ENCODE results near the gene PMPCA.
"Not testable (repeated sequence)": the region's sequence is repeated elsewhere in the genome, so short reads cannot be mapped to it uniquely, and the experiment has no call there.

PMPCA gene

DNA sequence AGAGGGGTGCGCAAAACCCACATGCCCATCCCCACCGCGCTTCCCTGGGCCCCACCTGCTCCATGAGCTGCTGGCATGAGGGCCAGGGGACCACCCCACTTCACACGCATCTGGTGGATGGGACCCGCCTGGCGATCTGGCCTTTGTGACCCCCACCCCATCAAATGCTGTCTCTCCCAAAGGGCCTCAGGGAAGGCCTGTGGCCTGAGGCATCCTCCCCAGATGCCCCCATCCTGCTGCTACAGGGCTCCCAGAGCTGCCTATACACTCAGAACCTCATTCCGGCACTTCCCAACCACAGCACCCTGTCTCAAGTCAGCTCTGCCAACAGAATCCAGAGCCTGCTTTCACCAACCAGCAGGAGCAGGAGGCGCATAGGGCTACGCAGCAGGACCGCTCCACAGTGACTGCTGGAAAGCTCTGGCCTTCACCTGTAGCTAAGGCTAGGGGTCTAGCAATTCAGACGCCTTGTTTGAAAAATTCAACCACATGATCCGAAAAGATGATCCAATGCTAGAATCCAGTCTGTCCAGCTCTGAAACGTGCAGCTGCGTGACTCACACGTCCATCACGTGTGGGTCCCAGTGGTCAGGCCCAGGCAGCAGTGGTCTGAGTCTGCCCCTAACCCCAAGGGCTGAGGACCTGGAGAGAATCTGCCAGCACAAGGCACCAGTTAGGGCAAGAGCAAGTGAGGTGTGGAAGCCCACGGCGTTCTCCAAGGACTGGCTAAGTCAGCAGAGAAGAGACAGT lies 9.1 kb upstream of the PMPCA start:
- peak overlapping the region; percentile 98 for H3K27ac ChIP-seq

GRCh38 chr9:136402067-136402466 lies 8.4 kb upstream of the PMPCA start:
- TF ChIP-seq, protein P1, sequence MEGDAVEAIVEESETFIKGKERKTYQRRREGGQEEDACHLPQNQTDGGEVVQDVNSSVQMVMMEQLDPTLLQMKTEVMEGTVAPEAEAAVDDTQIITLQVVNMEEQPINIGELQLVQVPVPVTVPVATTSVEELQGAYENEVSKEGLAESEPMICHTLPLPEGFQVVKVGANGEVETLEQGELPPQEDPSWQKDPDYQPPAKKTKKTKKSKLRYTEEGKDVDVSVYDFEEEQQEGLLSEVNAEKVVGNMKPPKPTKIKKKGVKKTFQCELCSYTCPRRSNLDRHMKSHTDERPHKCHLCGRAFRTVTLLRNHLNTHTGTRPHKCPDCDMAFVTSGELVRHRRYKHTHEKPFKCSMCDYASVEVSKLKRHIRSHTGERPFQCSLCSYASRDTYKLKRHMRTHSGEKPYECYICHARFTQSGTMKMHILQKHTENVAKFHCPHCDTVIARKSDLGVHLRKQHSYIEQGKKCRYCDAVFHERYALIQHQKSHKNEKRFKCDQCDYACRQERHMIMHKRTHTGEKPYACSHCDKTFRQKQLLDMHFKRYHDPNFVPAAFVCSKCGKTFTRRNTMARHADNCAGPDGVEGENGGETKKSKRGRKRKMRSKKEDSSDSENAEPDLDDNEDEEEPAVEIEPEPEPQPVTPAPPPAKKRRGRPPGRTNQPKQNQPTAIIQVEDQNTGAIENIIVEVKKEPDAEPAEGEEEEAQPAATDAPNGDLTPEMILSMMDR (conservative IDR thresholded peaks at IDR 0.05), result no peak
- H3K27ac ChIP-seq, result no peak overlapping the region

More for the DNA sequence above, 9.1 kb upstream of the PMPCA start:
- TF ChIP-seq, protein P1 (conservative IDR thresholded peaks at IDR 0.05), result no peak

GRCh38 chr9:136403538-136403914 lies 6.9 kb upstream of the PMPCA start:
- TF ChIP-seq, protein P1 (conservative IDR thresholded peaks at IDR 0.05), result no peak
- no peak overlapping the region for H3K27ac ChIP-seq

DNA sequence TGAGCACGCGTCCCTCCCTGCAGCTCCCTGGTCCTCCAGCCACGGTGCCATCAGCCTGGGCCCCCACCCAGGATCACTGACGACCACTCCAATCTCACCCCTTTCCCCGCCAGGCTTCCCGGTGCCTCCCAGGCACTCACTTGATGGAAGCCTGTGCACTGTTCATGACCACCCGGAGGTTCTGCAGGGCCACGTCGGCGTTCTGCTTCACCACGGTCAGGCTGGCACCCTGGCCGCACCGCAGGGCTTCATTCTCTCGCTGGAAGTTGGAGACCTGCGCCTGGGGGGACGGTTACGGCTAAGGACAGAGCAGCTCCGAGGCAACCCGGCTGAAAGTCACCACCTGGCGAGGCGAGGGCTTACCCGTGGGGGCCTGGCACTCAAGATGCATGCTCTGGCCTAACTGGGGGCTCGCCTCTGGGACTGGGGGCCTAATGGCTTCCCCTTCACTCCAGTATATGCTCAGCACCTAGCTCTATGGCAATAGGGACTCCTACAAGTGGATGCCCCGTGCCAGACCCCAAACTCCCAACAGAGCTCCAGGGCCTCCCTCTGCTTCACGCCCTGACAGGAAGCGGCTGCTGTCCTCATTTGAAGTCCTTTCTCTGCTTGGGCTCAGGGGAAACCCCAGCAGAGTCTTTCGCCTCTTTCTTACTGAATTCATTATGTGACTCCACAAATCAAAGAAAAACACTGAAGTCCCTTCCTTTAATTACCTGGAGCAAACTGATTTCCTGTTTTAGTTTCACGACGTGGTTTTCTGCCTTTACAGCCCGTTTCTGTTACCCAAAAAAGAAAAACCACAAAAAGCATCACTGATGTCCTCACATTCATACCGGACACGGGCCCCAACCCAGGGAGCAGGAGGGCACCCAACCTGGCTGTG lies 6.3 kb upstream of the PMPCA start:
- TF ChIP-seq, protein P1 (conservative IDR thresholded peaks at IDR 0.05), result no peak
- H3K27ac ChIP-seq, result no peak overlapping the region

DNA sequence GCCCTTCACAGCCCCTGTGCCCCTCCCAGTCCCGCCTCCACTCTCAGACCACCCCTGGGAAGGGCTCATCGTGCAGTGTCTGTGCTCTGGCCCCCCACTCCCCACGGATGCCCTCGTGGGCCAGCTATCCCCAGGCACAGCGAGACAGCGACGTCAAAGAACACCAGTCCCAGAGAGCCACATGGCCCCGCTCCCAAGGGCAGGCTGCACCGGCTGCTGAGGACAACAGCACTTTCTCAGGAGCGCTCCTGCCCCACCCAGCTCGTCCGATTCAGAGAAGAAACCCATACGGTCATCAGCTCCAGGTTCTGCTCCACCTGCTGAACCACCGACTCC lies 5.7 kb upstream of the PMPCA start:
- H3K27ac ChIP-seq, result no peak overlapping the region
- TF ChIP-seq, protein P1 (conservative IDR thresholded peaks at IDR 0.05), result no peak

DNA sequence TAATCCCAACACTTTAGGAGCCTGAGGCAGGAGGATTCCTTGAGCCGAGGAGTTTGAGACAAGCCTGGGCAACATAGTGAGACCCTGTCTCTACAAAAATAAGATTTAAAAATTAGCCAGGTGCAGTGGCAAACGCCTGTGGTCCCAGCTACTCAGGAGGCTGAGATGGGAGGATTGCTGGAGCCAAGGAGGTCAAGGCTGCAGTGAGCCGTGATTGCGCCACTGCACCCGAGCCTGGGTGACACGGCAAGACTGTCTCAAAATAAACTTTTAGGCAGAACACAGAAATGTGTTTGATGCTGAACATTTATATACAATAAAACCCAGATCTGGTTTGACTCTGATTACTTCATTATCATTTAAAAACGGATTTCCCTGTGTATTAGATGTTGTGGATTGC lies 5.0 kb upstream of the PMPCA start:
- no peak overlapping the region for H3K27ac ChIP-seq

DNA sequence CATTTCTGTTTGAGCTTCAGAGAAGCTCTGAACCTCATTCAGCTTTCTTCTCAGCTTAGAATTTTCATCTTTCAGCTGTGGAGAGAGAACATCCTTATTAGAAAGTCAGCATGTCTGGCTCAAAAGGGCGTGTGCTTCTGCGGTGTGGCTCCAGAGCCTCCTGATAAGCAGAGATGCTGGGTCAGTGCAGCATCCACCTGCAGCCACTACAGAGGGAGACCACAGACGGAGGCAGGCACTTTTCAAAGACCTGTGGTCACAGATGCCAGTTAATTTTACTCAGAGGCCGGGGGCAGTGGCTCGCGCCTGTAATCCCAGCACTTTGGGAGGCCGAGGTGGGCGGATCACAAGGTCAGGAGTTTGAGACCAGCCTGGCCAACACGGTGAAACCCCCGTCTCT lies 4.6 kb upstream of the PMPCA start:
- H3K27ac ChIP-seq, result not testable (repeated sequence)

More for the DNA sequence above, 5.0 kb upstream of the PMPCA start:
- TF ChIP-seq, protein P1 (conservative IDR thresholded peaks at IDR 0.05), result no peak

DNA sequence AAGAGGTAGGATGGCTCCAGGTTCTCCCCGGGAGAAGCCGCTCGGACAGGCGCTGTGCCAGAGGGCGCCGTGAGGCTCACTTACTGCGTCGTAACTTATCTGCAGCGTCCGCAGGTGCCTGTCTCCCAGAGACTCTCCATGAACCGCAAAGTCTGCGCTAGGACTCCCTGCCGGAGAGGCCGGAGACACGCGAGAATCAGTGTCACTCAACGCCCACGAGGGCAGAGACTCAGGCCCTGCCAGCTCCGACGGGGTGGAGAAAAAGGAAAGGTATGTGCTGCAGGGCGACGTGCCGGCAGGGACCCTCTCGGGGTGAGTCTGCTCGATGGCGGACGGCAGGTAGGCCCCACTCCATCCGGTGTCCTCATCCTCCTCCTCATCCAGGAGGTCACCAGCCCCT lies 3.4 kb upstream of the PMPCA start:
- not testable (repeated sequence) for H3K27ac ChIP-seq

Data from VCaP (cell line).